Measurements from ENCODE around the gene DNAJC25. TPM values are rescaled to one million over a fixed set of nuclear protein-coding genes. Genes with fewer than 3 reads are reported as not detected.
"Not testable (repeated sequence)": the region's sequence is repeated elsewhere in the genome, so short reads cannot be mapped to it uniquely, and the experiment has no call there.

The DNAJC25 gene
- polyA plus RNA-seq, 2 donors, result 3.3 to 3.7 TPM

- H3K9me3 ChIP-seq (ENCODE audit: control insufficient read depth in 2 of 2, insufficient read depth in 1 of 2, low read depth in 1 of 2, low read length in 1 of 2), result no peaks in the 10 kb centered on the region
- no peaks in the 10 kb centered on the region for H3K36me3 ChIP-seq (ENCODE audit: control insufficient read depth in 2 of 2, insufficient read depth in 2 of 2, low read length in 1 of 2)
- no peaks in the 10 kb centered on the region for H3K27me3 ChIP-seq (ENCODE audit: control insufficient read depth in 1 of 2, insufficient read depth in 2 of 2, low read length in 2 of 2)
- peaks cover 0 to 6% of the 10 kb centered on the region in 2 donors for H3K4me1 ChIP-seq (ENCODE audit: control insufficient read depth in 2 of 2, insufficient read depth in 2 of 2, low read length in 1 of 2)
- WGBS, 2 donors, result 0 to 1% methylated on average over 50 to 61 of the region's 61 CpGs
- peak within 1 kb of the TSS; percentile 59 to 79 for H3K27ac ChIP-seq (ENCODE audit: low read depth in 2 of 2, low read length in 1 of 2)
- H3K4me3 ChIP-seq (ENCODE audit: low read depth in 1 of 2, low read length in 2 of 2), result peak within 1 kb of the TSS; percentile 72 to 77
Measured at GRCh38 chr9:111661150-111661801, 30.1 kb downstream of the DNAJC25 start, which contains the start of gene GNG10. Gene GNG10, plus strand, starts transcription at chr9:111661605. Its CDS starts 30 bp downstream, at chr9:111661635.

GRCh38 chr9:111661802-111662521 is 30.8 kb downstream of the DNAJC25 start:
- Histone ChIP-seq H3K36me3 (ENCODE audit: control insufficient read depth in 2 of 2, insufficient read depth in 2 of 2, low read length in 1 of 2) (peaks cover 0 to 3% of the 10 kb centered on the region in 2 donors), H3K4me3 (ENCODE audit: low read depth in 1 of 2, low read length in 2 of 2) (peak overlapping the region; percentile 72 to 77), H3K4me1 (ENCODE audit: control insufficient read depth in 2 of 2, insufficient read depth in 2 of 2, low read length in 1 of 2) (peaks cover 0 to 6% of the 10 kb centered on the region in 2 donors), H3K27ac (ENCODE audit: low read depth in 2 of 2, low read length in 1 of 2) (peak overlapping the region; percentile 59 to 79), H3K27me3 (ENCODE audit: control insufficient read depth in 1 of 2, insufficient read depth in 2 of 2, low read length in 2 of 2) (no peaks in the 10 kb centered on the region), H3K9me3 (ENCODE audit: control insufficient read depth in 2 of 2, insufficient read depth in 1 of 2, low read depth in 1 of 2, low read length in 1 of 2) (no peaks in the 10 kb centered on the region)
- 0 to 1% methylated on average over 49 to 57 of the region's 57 CpGs for WGBS, 2 donors

- peak overlapping the region in 1 of 2 donors; percentile 79 for H3K27ac ChIP-seq (ENCODE audit: low read depth in 2 of 2, low read length in 1 of 2)
- no peaks in the 10 kb centered on the region for H3K27me3 ChIP-seq (ENCODE audit: control insufficient read depth in 1 of 2, insufficient read depth in 2 of 2, low read length in 2 of 2)
- 25 to 27% methylated on average over 7 of the region's 7 CpGs for WGBS, 2 donors
- peak overlapping the region; percentile 5 to 77 for H3K4me3 ChIP-seq (ENCODE audit: low read depth in 1 of 2, low read length in 2 of 2)
- no peaks in the 10 kb centered on the region for H3K9me3 ChIP-seq (ENCODE audit: control insufficient read depth in 2 of 2, insufficient read depth in 1 of 2, low read depth in 1 of 2, low read length in 1 of 2)
- peaks cover 0 to 3% of the 10 kb centered on the region in 2 donors for H3K36me3 ChIP-seq (ENCODE audit: control insufficient read depth in 2 of 2, insufficient read depth in 2 of 2, low read length in 1 of 2)
- peaks cover 0 to 6% of the 10 kb centered on the region in 2 donors for H3K4me1 ChIP-seq (ENCODE audit: control insufficient read depth in 2 of 2, insufficient read depth in 2 of 2, low read length in 1 of 2)
Measured at GRCh38 chr9:111662576-111663300, 31.6 kb downstream of the DNAJC25 start.

- Histone ChIP-seq H3K27me3 (ENCODE audit: control insufficient read depth in 1 of 2, insufficient read depth in 2 of 2, low read length in 2 of 2) (no peaks in the 10 kb centered on the region), H3K9me3 (ENCODE audit: control insufficient read depth in 2 of 2, insufficient read depth in 1 of 2, low read depth in 1 of 2, low read length in 1 of 2) (no peaks in the 10 kb centered on the region), H3K4me1 (ENCODE audit: control insufficient read depth in 2 of 2, insufficient read depth in 2 of 2, low read length in 1 of 2) (peaks cover 0 to 6% of the 10 kb centered on the region in 2 donors), H3K4me3 (ENCODE audit: low read depth in 1 of 2, low read length in 2 of 2) (no peak overlapping the region), H3K27ac (ENCODE audit: low read depth in 2 of 2, low read length in 1 of 2) (peak overlapping the region in 1 of 2 donors; percentile 9), H3K36me3 (ENCODE audit: control insufficient read depth in 2 of 2, insufficient read depth in 2 of 2, low read length in 1 of 2) (peaks cover 0 to 3% of the 10 kb centered on the region in 2 donors)
- WGBS, 2 donors, result 50 to 58% methylated on average over 5 of the region's 5 CpGs
Measured at GRCh38 chr9:111663301-111663823, 32.2 kb downstream of the DNAJC25 start.

- Histone ChIP-seq H3K4me1 (ENCODE audit: control insufficient read depth in 2 of 2, insufficient read depth in 2 of 2, low read length in 1 of 2) (peaks cover 0 to 3% of the 10 kb centered on the region in 2 donors), H3K9me3 (ENCODE audit: control insufficient read depth in 2 of 2, insufficient read depth in 1 of 2, low read depth in 1 of 2, low read length in 1 of 2) (no peaks in the 10 kb centered on the region), H3K36me3 (ENCODE audit: control insufficient read depth in 2 of 2, insufficient read depth in 2 of 2, low read length in 1 of 2) (peaks cover 0 to 3% of the 10 kb centered on the region in 2 donors), H3K27me3 (ENCODE audit: control insufficient read depth in 1 of 2, insufficient read depth in 2 of 2, low read length in 2 of 2) (no peaks in the 10 kb centered on the region), H3K4me3 (ENCODE audit: low read depth in 1 of 2, low read length in 2 of 2) (no peak overlapping the region), H3K27ac (ENCODE audit: low read depth in 2 of 2, low read length in 1 of 2) (no peak overlapping the region)
- 68 to 95% methylated on average over 1 of the region's 1 CpG for WGBS, 2 donors
Measured at GRCh38 chr9:111668026-111668573, 37.0 kb downstream of the DNAJC25 start.

GRCh38 chr9:111668601-111669000 is 37.5 kb downstream of the DNAJC25 start:
- not testable (repeated sequence) for H3K4me1 ChIP-seq (ENCODE audit: control insufficient read depth in 2 of 2, insufficient read depth in 2 of 2, low read length in 1 of 2); H3K27ac ChIP-seq (ENCODE audit: low read depth in 2 of 2, low read length in 1 of 2); H3K27me3 ChIP-seq (ENCODE audit: control insufficient read depth in 1 of 2, insufficient read depth in 2 of 2, low read length in 2 of 2); H3K36me3 ChIP-seq (ENCODE audit: control insufficient read depth in 2 of 2, insufficient read depth in 2 of 2, low read length in 1 of 2); H3K4me3 ChIP-seq (ENCODE audit: low read depth in 1 of 2, low read length in 2 of 2); H3K9me3 ChIP-seq (ENCODE audit: control insufficient read depth in 2 of 2, insufficient read depth in 1 of 2, low read depth in 1 of 2, low read length in 1 of 2)
- WGBS, 2 donors, result 90 to 96% methylated on average over 11 of the region's 11 CpGs

- WGBS, 2 donors, result 92 to 98% methylated on average over 2 of the region's 2 CpGs
- no peaks in the 10 kb centered on the region for H3K4me1 ChIP-seq (ENCODE audit: control insufficient read depth in 2 of 2, insufficient read depth in 2 of 2, low read length in 1 of 2)
- no peaks in the 10 kb centered on the region for H3K9me3 ChIP-seq (ENCODE audit: control insufficient read depth in 2 of 2, insufficient read depth in 1 of 2, low read depth in 1 of 2, low read length in 1 of 2)
- no peak overlapping the region for H3K27ac ChIP-seq (ENCODE audit: low read depth in 2 of 2, low read length in 1 of 2)
- no peaks in the 10 kb centered on the region for H3K27me3 ChIP-seq (ENCODE audit: control insufficient read depth in 1 of 2, insufficient read depth in 2 of 2, low read length in 2 of 2)
- H3K36me3 ChIP-seq (ENCODE audit: control insufficient read depth in 2 of 2, insufficient read depth in 2 of 2, low read length in 1 of 2), result no peaks in the 10 kb centered on the region
- H3K4me3 ChIP-seq (ENCODE audit: low read depth in 1 of 2, low read length in 2 of 2), result no peak overlapping the region
Measured at GRCh38 chr9:111674319-111674718, 43.2 kb downstream of the DNAJC25 start.

- Histone ChIP-seq H3K4me3 (ENCODE audit: low read depth in 1 of 2, low read length in 2 of 2) (no peak overlapping the region), H3K36me3 (ENCODE audit: control insufficient read depth in 2 of 2, insufficient read depth in 2 of 2, low read length in 1 of 2) (no peaks in the 10 kb centered on the region), H3K9me3 (ENCODE audit: control insufficient read depth in 2 of 2, insufficient read depth in 1 of 2, low read depth in 1 of 2, low read length in 1 of 2) (no peaks in the 10 kb centered on the region), H3K27me3 (ENCODE audit: control insufficient read depth in 1 of 2, insufficient read depth in 2 of 2, low read length in 2 of 2) (no peaks in the 10 kb centered on the region), H3K4me1 (ENCODE audit: control insufficient read depth in 2 of 2, insufficient read depth in 2 of 2, low read length in 1 of 2) (no peaks in the 10 kb centered on the region), H3K27ac (ENCODE audit: low read depth in 2 of 2, low read length in 1 of 2) (no peak overlapping the region)
- WGBS, 2 donors, result 96 to 97% methylated on average over 3 of the region's 3 CpGs
Measured at GRCh38 chr9:111676116-111676515, 45.0 kb downstream of the DNAJC25 start.

- Histone ChIP-seq H3K27ac (ENCODE audit: low read depth in 2 of 2, low read length in 1 of 2) (no peak overlapping the region), H3K4me1 (ENCODE audit: control insufficient read depth in 2 of 2, insufficient read depth in 2 of 2, low read length in 1 of 2) (no peaks in the 10 kb centered on the region), H3K36me3 (ENCODE audit: control insufficient read depth in 2 of 2, insufficient read depth in 2 of 2, low read length in 1 of 2) (no peaks in the 10 kb centered on the region), H3K27me3 (ENCODE audit: control insufficient read depth in 1 of 2, insufficient read depth in 2 of 2, low read length in 2 of 2) (no peaks in the 10 kb centered on the region), H3K9me3 (ENCODE audit: control insufficient read depth in 2 of 2, insufficient read depth in 1 of 2, low read depth in 1 of 2, low read length in 1 of 2) (no peaks in the 10 kb centered on the region), H3K4me3 (ENCODE audit: low read depth in 1 of 2, low read length in 2 of 2) (no peak overlapping the region)
- 95 to 96% methylated on average over 5 of the region's 5 CpGs for WGBS, 2 donors
Measured at GRCh38 chr9:111678293-111678692, 47.2 kb downstream of the DNAJC25 start.
